ENCODE measurements around the gene PITPNM2. TPM values are rescaled to one million over a fixed set of nuclear protein-coding genes. Genes with fewer than 3 reads are reported as not detected.
A peak's percentile ranks its signal among the peaks of the same experiment; 100 is the strongest.

PITPNM2 gene
- total and polyA plus RNA-seq, 2 of the 8 experiments (the other 6 are each of a cell fraction or from before 2014, with no cell fraction given), result 0.59 to 3.4 TPM

DNA sequence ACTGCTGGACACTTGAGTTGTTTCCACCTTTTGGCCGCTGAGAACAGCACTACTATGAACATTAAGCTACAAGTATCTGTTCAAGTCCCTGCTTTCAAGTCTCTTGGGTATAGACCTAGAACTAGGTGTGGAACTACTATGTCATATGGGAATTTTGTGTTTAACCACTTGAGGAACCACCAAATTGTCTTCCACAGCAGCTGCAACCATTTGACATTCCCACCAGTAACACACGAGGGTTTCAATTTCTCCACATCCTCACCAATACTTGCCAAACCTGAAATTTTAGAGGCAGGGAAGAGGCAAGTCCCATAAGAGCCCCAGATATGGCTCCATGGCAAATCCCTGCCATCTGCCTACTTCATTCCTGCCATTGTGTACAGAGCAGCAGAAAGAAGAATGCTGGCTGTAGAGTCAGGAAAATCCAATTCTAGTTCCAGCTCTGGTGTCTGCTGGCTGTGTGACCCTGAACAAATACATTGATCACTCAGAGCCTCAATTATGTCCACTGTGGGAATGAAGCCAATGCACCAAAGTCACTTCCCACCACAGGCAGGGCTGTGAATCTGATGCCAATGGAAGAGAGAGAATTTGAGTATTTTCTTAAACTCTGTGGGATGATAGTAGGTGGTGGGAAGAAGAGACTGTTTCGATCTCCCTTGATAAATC lies 17.8 kb downstream of the PITPNM2 start:
- Histone ChIP-seq H3K79me2 (ENCODE audit: control insufficient read depth in 1 of 2, insufficient read depth in 2 of 2, low read length in 2 of 2) (no peaks in the 10 kb centered on the region), H2BK12ac (ENCODE audit: low read depth, low read length) (no peak overlapping the region), H3K27ac (ENCODE audit: low read depth, low read length) (no peak overlapping the region), H3K56ac (replicated peaks; ENCODE audit: insufficient read length, low read depth, low read length) (no peak overlapping the region), H4K20me1 (replicated peaks in 1 of 2; ENCODE audit: control insufficient read depth in 1 of 2, insufficient read depth in 2 of 2, low read length in 2 of 2) (no peaks in the 10 kb centered on the region), H3K23ac (ENCODE audit: insufficient read length) (peak overlapping the region; percentile 3), H2AK5ac (ENCODE audit: low read depth, low read length) (no peak overlapping the region), H3K4me3 (ENCODE audit: extremely low read depth in 1 of 4, insufficient read depth in 2 of 4, low read depth in 3 of 4, low read length in 4 of 4) (no peak overlapping the region), H2BK15ac (ENCODE audit: low read length) (no peak overlapping the region), H3K4me1 (replicated peaks in 1 of 4; ENCODE audit: control insufficient read depth in 3 of 4, insufficient read depth in 4 of 4, low read length in 3 of 4) (no peaks in the 10 kb centered on the region), H3K9me3 (ENCODE audit: insufficient read depth in 2 of 2, low read depth in 1 of 2, low read length in 1 of 2) (no peaks in the 10 kb centered on the region), H3K18ac (ENCODE audit: extremely low read depth, low read length) (no peak overlapping the region), H3K14ac (ENCODE audit: insufficient read length) (no peak overlapping the region), H4K5ac (ENCODE audit: insufficient read length, low read depth, low read length) (no peak overlapping the region), H3K4me2 (ENCODE audit: insufficient read depth in 1 of 2, low read depth in 2 of 2, low read length in 2 of 2) (no peak overlapping the region), H3K79me1 (ENCODE audit: low read depth, low read length) (no peaks in the 10 kb centered on the region), H3K27me3 (replicated peaks in 1 of 4; ENCODE audit: control insufficient read depth in 3 of 4, extremely low read depth in 1 of 4, insufficient read depth in 3 of 4, low read length in 3 of 4) (no peaks in the 10 kb centered on the region), H2BK120ac (replicated peaks; ENCODE audit: low read depth, low read length) (no peak overlapping the region), H3K4ac (replicated peaks; ENCODE audit: insufficient read length, low read depth, low read length) (no peak overlapping the region), H3K36me3 (ENCODE audit: control insufficient read depth in 2 of 4, insufficient read depth in 4 of 4, low read length in 3 of 4) (no peaks in the 10 kb centered on the region), H3K9ac (replicated peaks in 1 of 4; ENCODE audit: extremely low read depth in 1 of 4, low read depth in 3 of 4, low read length in 3 of 4) (no peak overlapping the region), H4K8ac (ENCODE audit: extremely low read depth, insufficient read depth, low read length) (no peak overlapping the region), H4K91ac (replicated peaks; ENCODE audit: insufficient read length, low read length) (no peak overlapping the region), H2BK20ac (ENCODE audit: low read length) (no peak overlapping the region), H3K23me2 (ENCODE audit: low read depth, low read length) (no peaks in the 10 kb centered on the region; the same call in 1 of the 2 replicates), H2AFZ (ENCODE audit: low read length) (no peak overlapping the region), H2BK5ac (ENCODE audit: low read depth, low read length) (no peak overlapping the region)
- WGBS, 2 experiments (ENCODE audit: extremely low coverage in 1 of 2, insufficient coverage in 1 of 2, insufficient read length in 1 of 2, insufficient replicate concordance in 2 of 2, low coverage in 1 of 2, low lambda C conversion rate in 2 of 2, missing lambda C conversion rate in 1 of 2), result 89% methylated on average over 3 of the region's 3 CpGs; no CpG with 5 or more reads in 1 of the 2 experiments
- ChIA-PET POLR2A (ENCODE audit: partially characterized antibody) (no interaction called here), CTCF (ENCODE audit: partially characterized antibody) (interaction anchor here (0.5 to 1.3 kb wide), 5 partner anchors 10 to 203 kb away, joined by 3 to 5 read pairs (median 3); no protein-coding TSS in a partner anchor)
- DNase-seq (ENCODE audit: low read depth in 1 of 2, low spot score in 2 of 2) (no peak), FAIRE-seq (no peak)
- TF ChIP-seq PHF8 (conservative IDR thresholded peaks at IDR 0.05; ENCODE audit: low read depth, low read length) (no peak), SIX5 (IDR thresholded peaks at IDR 0.05; ENCODE audit: low read depth, low read length) (no peak), CHD1 (IDR thresholded peaks at IDR 0.05; ENCODE audit: low read depth, low read length) (no peak), RXRA (IDR thresholded peaks at IDR 0.05; ENCODE audit: insufficient read depth, low read depth, low read length) (no peak), CREB1 (IDR thresholded peaks at IDR 0.05) (no peak), ZNF274 (IDR thresholded peaks at IDR 0.05; ENCODE audit: borderline replicate concordance, extremely low read depth, low read length) (no peak), SAP30 (IDR thresholded peaks at IDR 0.05; ENCODE audit: insufficient read depth, insufficient replicate concordance, low read length) (no peak), SIRT6 (IDR thresholded peaks at IDR 0.05; ENCODE audit: low read length) (no peak), POLR2A (IDR thresholded peaks at IDR 0.05; ENCODE audit: control extremely low read depth in 1 of 2, low read depth in 2 of 2, low read length in 2 of 2) (no peak), EP300 (IDR thresholded peaks at IDR 0.05; ENCODE audit: borderline replicate concordance in 1 of 2, low read depth in 2 of 2, low read length in 2 of 2) (no peak)
- TF ChIP-seq, protein P1, sequence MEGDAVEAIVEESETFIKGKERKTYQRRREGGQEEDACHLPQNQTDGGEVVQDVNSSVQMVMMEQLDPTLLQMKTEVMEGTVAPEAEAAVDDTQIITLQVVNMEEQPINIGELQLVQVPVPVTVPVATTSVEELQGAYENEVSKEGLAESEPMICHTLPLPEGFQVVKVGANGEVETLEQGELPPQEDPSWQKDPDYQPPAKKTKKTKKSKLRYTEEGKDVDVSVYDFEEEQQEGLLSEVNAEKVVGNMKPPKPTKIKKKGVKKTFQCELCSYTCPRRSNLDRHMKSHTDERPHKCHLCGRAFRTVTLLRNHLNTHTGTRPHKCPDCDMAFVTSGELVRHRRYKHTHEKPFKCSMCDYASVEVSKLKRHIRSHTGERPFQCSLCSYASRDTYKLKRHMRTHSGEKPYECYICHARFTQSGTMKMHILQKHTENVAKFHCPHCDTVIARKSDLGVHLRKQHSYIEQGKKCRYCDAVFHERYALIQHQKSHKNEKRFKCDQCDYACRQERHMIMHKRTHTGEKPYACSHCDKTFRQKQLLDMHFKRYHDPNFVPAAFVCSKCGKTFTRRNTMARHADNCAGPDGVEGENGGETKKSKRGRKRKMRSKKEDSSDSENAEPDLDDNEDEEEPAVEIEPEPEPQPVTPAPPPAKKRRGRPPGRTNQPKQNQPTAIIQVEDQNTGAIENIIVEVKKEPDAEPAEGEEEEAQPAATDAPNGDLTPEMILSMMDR (IDR thresholded peaks at IDR 0.05; ENCODE audit: control extremely low read depth in 1 of 3, insufficient read depth in 1 of 3, low read depth in 1 of 3, low read length in 3 of 3), result no peak

Data from H1 (cell line).